ENCODE data around the gene KNSTRN. TPM values are rescaled to one million over a fixed set of nuclear protein-coding genes. Genes with fewer than 3 reads are reported as not detected.

The KNSTRN gene
- total RNA-seq, 1 experiment from 2014 or later = 115 TPM

DNA sequence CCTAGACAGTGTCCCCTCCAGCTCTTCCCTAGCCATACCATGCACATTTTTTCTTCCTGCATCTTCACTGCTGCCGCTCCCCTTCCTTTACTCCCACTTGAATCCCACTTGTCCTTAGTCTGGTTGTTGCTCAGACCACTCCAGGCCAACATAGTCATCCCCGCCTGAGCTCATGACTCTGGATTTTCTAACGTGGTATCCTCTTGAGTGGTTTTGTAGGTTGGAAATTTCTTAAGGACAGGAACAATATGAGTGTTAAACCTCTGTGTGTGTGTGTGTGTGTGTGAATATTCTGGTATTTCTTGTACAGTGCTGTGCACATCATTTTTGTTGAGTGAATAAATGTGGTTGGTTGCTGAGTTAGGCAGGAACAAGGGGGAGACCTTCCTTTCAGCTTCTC lies 61.3 kb downstream of the KNSTRN start:
- ChIA-PET CTCF (interaction anchor here (0.6 kb wide), 1 partner anchor 134 kb away, joined by 3 read pairs; no protein-coding TSS in a partner anchor), POLR2A (ENCODE audit: unreplicated experiment) (no interaction called here)
- H4K20me1 ChIP-seq (ENCODE audit: low read length) = peaks cover 32% of the 10 kb centered on the region
- no peak overlapping the region for H2AFZ ChIP-seq (ENCODE audit: low read length)
- H3F3A ChIP-seq (ENCODE audit: low read length, unreplicated experiment) = no peaks in the 10 kb centered on the region
- peaks cover 33% of the 10 kb centered on the region for H3K4me1 ChIP-seq (ENCODE audit: insufficient read depth, low read length)
- no peak for TF ChIP-seq EZH2 (IDR thresholded peaks at IDR 0.05; ENCODE audit: low read length, unreplicated experiment)
- DNase-seq (no peak), ATAC-seq (no peak)
- no peak overlapping the region for H3K4me2 ChIP-seq (ENCODE audit: low read length)
- no peak overlapping the region for H3K9ac ChIP-seq (ENCODE audit: low read length)
- H3K9me2 ChIP-seq (replicated peaks; ENCODE audit: low read length) = no peaks in the 10 kb centered on the region
- H3K79me2 ChIP-seq (ENCODE audit: low read length) = peaks cover 70% of the 10 kb centered on the region
- no peak overlapping the region for H3K4me3 ChIP-seq (ENCODE audit: low read length)
- no peaks in the 10 kb centered on the region for H3K9me3 ChIP-seq (ENCODE audit: low read length)
- no peaks in the 10 kb centered on the region for H3K36me3 ChIP-seq (ENCODE audit: low read depth, low read length)
- H3K27me3 ChIP-seq (ENCODE audit: low read length) = no peaks in the 10 kb centered on the region
- no peak overlapping the region for H3K27ac ChIP-seq (ENCODE audit: low read length)
- BruUV-seq (replicated peaks) = no TSS peak
- intact Hi-C loops (cut with micrococcal nuclease) = loop anchor here (5.0 kb wide), 1 partner anchor 102 kb away; the partner anchor contains the start of gene CCDC9B

Other genes starting within 250 kb of the KNSTRN start
- gene BUB1B, start 221.7 kb upstream of the KNSTRN start, total RNA-seq (2014; rRNA removed) = 73.0 and 96.4 TPM in 2 replicates
- gene PAK6, start 143.7 kb upstream of the KNSTRN start, total RNA-seq (2014; rRNA removed) = 30.4 TPM in 2 replicates
- 1.2 and 1.4 TPM in 2 replicates for gene ANKRD63, start 99.7 kb upstream of the KNSTRN start, total RNA-seq (2014; rRNA removed)
- gene PLCB2, start 74.8 kb upstream of the KNSTRN start, total RNA-seq (2014; rRNA removed) = 1.3 and 3.2 TPM in 2 replicates
- 22.1 and 32.1 TPM in 2 replicates for gene INAFM2, start 59.0 kb upstream of the KNSTRN start, total RNA-seq (2014; rRNA removed)
- gene CCDC9B, start 41.8 kb upstream of the KNSTRN start, total RNA-seq (2014; rRNA removed) = 56.1 and 101 TPM in 2 replicates
- not detected in 2 replicates for gene PHGR1, start 31.7 kb upstream of the KNSTRN start, total RNA-seq (2014; rRNA removed)
- 0.87 and 2.7 TPM in 2 replicates for gene DISP2, start 24.5 kb upstream of the KNSTRN start, total RNA-seq (2014; rRNA removed)
- gene IVD, start 23.1 kb downstream of the KNSTRN start, total RNA-seq (2014; rRNA removed) = 58.9 and 59.4 TPM in 2 replicates
- gene BAHD1, start 58.2 kb downstream of the KNSTRN start, total RNA-seq (2014; rRNA removed) = 18.8 and 19.9 TPM in 2 replicates
- 12.2 and 13.0 TPM in 2 replicates for gene CHST14, start 88.3 kb downstream of the KNSTRN start, total RNA-seq (2014; rRNA removed)
- gene CCDC32, start 182.3 kb downstream of the KNSTRN start, total RNA-seq (2014; rRNA removed) = 16.1 and 19.9 TPM in 2 replicates
- 22.2 and 24.4 TPM in 2 replicates for gene RPUSD2, start 186.6 kb downstream of the KNSTRN start, total RNA-seq (2014; rRNA removed)
- gene KNL1, start 211.5 kb downstream of the KNSTRN start, total RNA-seq (2014; rRNA removed) = 33.5 and 33.8 TPM in 2 replicates

Data from PC-3 (cell line).